Esophagus (tissue), 2 donors: ENCODE results near the gene COL5A2. TPM values are rescaled to one million over a fixed set of nuclear protein-coding genes. Genes with fewer than 3 reads are reported as not detected.

ENCODE experiments used
- H3K27ac ChIP-seq, 2 donors: one replicate each; pipeline ENCODE4 v1.5.1; 2013; ENCODE audit warnings: low read depth in 2 of 2, mild to moderate bottlenecking in 2 of 2, inconsistent platforms in 1 of 2, low read length in 1 of 2, moderate library complexity in 1 of 2
- H3K27me3 ChIP-seq, 2 donors: one replicate each; pipeline ENCODE4 v1.6.1; 2013; ENCODE audit warnings: low read length in 2 of 2, control low read depth in 1 of 2, mild to moderate bottlenecking in 1 of 2; ENCODE audit not compliant: insufficient read depth in 2 of 2, control insufficient read depth in 1 of 2
- H3K36me3 ChIP-seq, 2 donors: one replicate each; pipeline ENCODE4 v1.6.1; 2013; ENCODE audit warnings: low read length in 1 of 2; ENCODE audit not compliant: control insufficient read depth in 2 of 2, insufficient read depth in 2 of 2
- H3K4me1 ChIP-seq, 2 donors: one replicate each; pipeline ENCODE4 v1.6.1; 2013; ENCODE audit warnings: low read length in 1 of 2; ENCODE audit not compliant: control insufficient read depth in 2 of 2, insufficient read depth in 2 of 2
- H3K4me3 ChIP-seq, 2 donors: one replicate each; pipeline ENCODE4 v1.5.1; 2013; ENCODE audit warnings: low read length in 2 of 2, mild to moderate bottlenecking in 2 of 2, low read depth in 1 of 2, moderate library complexity in 1 of 2
- H3K9me3 ChIP-seq, 2 donors: one replicate each; pipeline ENCODE4 v1.6.1; 2013; ENCODE audit warnings: mild to moderate bottlenecking in 2 of 2, low read depth in 1 of 2, low read length in 1 of 2, moderate library complexity in 1 of 2; ENCODE audit not compliant: control insufficient read depth in 2 of 2, insufficient read depth in 1 of 2
- WGBS, 2 donors: extraction: QIAGEN DNeasy Blood & Tissue Kit; methylation state at CpG; one replicate each; pipeline ENCODE4 v1.1.7; 2013; 5-methylcytosine and 5-hydroxymethylcytosine counted together
- polyA plus RNA-seq, 2 donors: library from polyadenylated mRNA; stranded (reverse); fragments of 200-250 nt; gene quantifications; one replicate each; pipeline ENCODE4 v1.2.3, GENCODE V29; 2013
- donor health status: healthy with polysubstance abuse.
- donor health status: Bipolar disorder and iron deficiency.

COL5A2 gene
- polyA plus RNA-seq, 2 donors, result 5.5 to 6.7 TPM

GRCh38 chr2:189008555-189009262 is 170.9 kb downstream of the COL5A2 start:
- Histone ChIP-seq H3K27me3 (no peaks in the 10 kb centered on the region), H3K4me3 (no peak overlapping the region), H3K27ac (no peak overlapping the region), H3K4me1 (no peaks in the 10 kb centered on the region), H3K36me3 (peaks cover 3% of the 10 kb centered on the region in 2 donors), H3K9me3 (no peaks in the 10 kb centered on the region)
- 79% methylated on average over 9 of the region's 9 CpGs for WGBS, 2 donors

GRCh38 chr2:189002079-189002478 is 177.5 kb downstream of the COL5A2 start:
- Histone ChIP-seq H3K4me1 (no peaks in the 10 kb centered on the region), H3K4me3 (no peak overlapping the region), H3K27ac (no peak overlapping the region), H3K27me3 (no peaks in the 10 kb centered on the region), H3K36me3 (no peaks in the 10 kb centered on the region), H3K9me3 (no peaks in the 10 kb centered on the region)
- WGBS, 2 donors, result 35 to 42% methylated on average over 1 of the region's 1 CpG

- Histone ChIP-seq H3K27me3 (no peaks in the 10 kb centered on the region), H3K36me3 (no peaks in the 10 kb centered on the region), H3K4me3 (no peak overlapping the region), H3K4me1 (no peaks in the 10 kb centered on the region), H3K27ac (no peak overlapping the region), H3K9me3 (no peaks in the 10 kb centered on the region)
Measured at GRCh38 chr2:189000221-189000620, 179.3 kb downstream of the COL5A2 start.

DNA sequence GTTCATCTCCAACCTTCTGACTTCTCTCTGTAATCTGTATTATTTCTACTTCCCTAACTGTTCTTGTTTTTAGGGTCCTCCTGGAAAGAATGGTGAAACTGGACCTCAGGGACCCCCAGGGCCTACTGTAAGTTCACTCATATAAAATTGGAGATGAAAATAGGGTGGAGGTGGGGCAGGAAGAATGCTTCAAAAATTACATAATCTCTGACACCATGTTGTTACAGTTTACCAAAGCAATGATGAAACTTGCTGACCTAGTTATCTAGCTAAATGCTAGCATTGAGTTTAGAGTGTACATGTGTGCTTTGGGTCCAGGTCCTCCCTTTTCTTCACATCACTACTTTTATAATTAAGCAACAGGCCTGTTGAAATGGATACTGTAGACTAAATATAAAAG is 182.3 kb downstream of the COL5A2 start:
- Histone ChIP-seq H3K9me3 (no peaks in the 10 kb centered on the region), H3K36me3 (no peaks in the 10 kb centered on the region), H3K27ac (no peak overlapping the region), H3K4me1 (no peaks in the 10 kb centered on the region), H3K4me3 (no peak overlapping the region), H3K27me3 (no peaks in the 10 kb centered on the region)

GRCh38 chr2:188993247-188993646 is 186.3 kb downstream of the COL5A2 start:
- no peaks in the 10 kb centered on the region for H3K36me3 ChIP-seq
- H3K27me3 ChIP-seq, result no peaks in the 10 kb centered on the region
- no peaks in the 10 kb centered on the region for H3K4me1 ChIP-seq
- WGBS, 2 donors, result 75 to 81% methylated on average over 1 of the region's 1 CpG
- no peak overlapping the region for H3K4me3 ChIP-seq
- H3K9me3 ChIP-seq, result no peaks in the 10 kb centered on the region
- H3K27ac ChIP-seq, result no peak overlapping the region

- 61 to 66% methylated on average over 4 of the region's 4 CpGs for WGBS, 2 donors
- Histone ChIP-seq H3K27me3 (no peaks in the 10 kb centered on the region), H3K36me3 (no peaks in the 10 kb centered on the region), H3K4me3 (no peak overlapping the region), H3K27ac (no peak overlapping the region), H3K9me3 (no peaks in the 10 kb centered on the region), H3K4me1 (no peaks in the 10 kb centered on the region)
Measured at GRCh38 chr2:188986839-188987238, 192.7 kb downstream of the COL5A2 start.

GRCh38 chr2:188984680-188985079 is 194.9 kb downstream of the COL5A2 start:
- Histone ChIP-seq H3K9me3 (no peaks in the 10 kb centered on the region), H3K4me1 (no peaks in the 10 kb centered on the region), H3K4me3 (no peak overlapping the region), H3K36me3 (no peaks in the 10 kb centered on the region), H3K27ac (peak overlapping the region in 1 of 2 donors; percentile 20), H3K27me3 (no peaks in the 10 kb centered on the region)
- WGBS, 2 donors, result 59 to 63% methylated on average over 5 of the region's 5 CpGs

- no peaks in the 10 kb centered on the region for H3K9me3 ChIP-seq
- H3K4me1 ChIP-seq, result no peaks in the 10 kb centered on the region
- no peak overlapping the region for H3K27ac ChIP-seq
- no peaks in the 10 kb centered on the region for H3K36me3 ChIP-seq
- H3K4me3 ChIP-seq, result no peak overlapping the region
- no peaks in the 10 kb centered on the region for H3K27me3 ChIP-seq
Measured at GRCh38 chr2:188984065-188984491, 195.5 kb downstream of the COL5A2 start.

GRCh38 chr2:188983427-188984064 is 196.0 kb downstream of the COL5A2 start:
- WGBS, 2 donors, result 58 to 72% methylated on average over 4 of the region's 4 CpGs
- Histone ChIP-seq H3K36me3 (no peaks in the 10 kb centered on the region), H3K27ac (no peak overlapping the region), H3K27me3 (no peaks in the 10 kb centered on the region), H3K4me1 (no peaks in the 10 kb centered on the region), H3K4me3 (no peak overlapping the region), H3K9me3 (no peaks in the 10 kb centered on the region)
